Kidney glomerular epithelial cell (primary cell): Measurements from ENCODE around the gene PRICKLE1.

Experiments used
- DNase-seq: peaks from one replicate; lab custom pipeline; 2025; lab: John Stamatoyannopoulos, UW

The PRICKLE1 gene

DNA sequence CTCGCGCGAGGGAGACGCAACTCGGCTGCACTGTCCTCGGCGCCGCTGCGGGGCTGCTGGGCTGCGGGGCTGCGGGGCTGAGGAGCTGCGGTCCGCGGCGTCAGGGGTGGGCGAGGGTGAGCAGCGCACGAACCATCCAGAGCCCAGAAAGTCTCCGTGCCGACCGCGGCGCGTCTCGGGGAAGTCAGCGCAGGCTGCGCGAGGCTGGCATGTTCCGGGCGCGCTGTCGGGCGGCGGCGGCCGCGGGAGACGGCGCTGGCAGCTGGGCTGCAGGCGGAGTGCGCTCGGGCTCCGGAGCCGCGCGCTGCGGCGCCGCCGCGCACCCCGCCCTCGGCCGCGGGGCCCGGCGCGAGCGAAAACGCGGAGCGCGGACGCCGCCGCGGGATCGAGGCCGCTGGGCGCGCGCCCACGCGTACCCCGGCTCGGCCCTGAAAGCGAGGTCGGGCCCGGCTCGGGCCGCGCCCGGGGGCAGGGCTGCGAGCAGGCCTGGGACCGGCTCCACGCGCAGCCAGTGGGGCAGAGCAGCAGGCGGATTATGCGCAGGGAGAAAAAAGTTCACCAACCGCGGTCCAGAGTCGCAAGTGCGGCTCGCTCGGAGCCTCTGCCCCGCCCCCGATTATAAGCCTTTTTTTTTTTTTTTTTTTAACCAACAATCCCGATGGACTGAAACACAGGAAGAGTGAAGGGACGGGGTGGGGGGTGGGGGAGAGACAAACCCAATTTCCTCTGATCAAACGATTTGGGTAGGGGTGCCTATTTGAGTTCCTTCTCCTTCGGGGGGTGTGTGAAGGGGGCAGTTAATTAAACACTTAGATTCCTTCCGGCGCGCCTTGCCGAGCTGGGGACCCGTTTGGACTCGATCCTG lies at the start of gene PRICKLE1:
TSS of gene PRICKLE1 (minus strand) at position 282 of the 865 bp plus-strand sequence. CDS start 117,230 bp downstream, outside the sequence.
- peak; percentile 58 for DNase-seq

DNA sequence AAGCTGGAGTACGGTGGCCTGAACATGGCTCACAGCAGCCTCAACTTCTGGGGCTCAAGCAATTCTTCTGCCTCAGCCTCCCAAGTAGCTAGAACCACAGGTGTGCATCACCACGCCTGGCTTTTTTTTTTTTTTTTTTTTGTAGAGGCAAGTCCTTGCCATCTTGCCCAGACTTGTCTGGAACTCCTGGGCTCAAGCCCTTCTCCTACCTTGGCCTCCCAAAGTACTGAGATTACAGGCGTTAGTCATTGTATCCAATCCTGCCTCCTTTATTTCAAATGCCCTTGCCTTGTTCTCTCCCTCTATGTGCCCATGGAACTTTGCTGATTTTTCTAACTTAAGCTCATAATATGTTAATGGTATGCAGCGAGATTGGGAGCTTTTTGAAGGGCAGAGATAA lies 49.2 kb upstream of the PRICKLE1 start:
- DNase-seq = no peak

DNA sequence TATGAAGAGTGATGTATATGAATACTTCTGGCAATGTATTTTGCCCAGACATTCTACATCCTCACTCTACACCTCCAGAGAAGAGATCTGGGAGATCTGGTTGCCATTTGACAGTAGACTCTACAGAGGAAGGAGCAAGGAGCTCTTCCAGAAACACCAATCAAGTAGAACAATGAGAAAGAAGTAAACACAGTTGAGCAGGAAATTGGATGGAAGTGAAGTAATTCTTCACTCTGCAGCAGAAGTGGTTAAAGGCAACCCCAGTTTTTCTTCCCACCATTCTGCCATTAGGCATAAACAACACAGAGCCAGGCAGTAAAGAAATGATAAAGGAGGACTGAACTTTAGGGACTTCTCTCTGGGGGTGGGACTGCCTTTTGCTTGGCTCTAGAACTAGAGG lies 48.5 kb upstream of the PRICKLE1 start:
- DNase-seq = no peak

DNA sequence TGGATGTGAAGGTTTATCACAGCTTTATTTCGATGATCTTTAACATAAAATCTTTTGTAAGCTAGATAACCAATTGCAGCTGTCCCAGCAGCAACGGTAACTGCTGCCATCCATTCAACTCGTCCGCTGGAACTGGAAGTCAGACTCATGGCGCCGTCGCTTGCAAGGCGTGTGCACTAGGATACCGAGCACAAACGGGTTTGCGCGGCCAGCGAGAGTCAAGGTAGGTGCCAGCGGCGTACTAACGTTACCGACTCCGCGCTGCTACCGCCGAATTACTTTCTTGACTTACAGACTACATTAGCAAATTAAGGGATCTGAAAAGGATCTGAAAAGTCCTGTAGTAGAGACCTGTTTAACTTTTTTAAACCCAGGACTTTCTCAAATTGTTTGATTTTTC lies 47.4 kb upstream of the PRICKLE1 start:
- DNase-seq = no peak

DNA sequence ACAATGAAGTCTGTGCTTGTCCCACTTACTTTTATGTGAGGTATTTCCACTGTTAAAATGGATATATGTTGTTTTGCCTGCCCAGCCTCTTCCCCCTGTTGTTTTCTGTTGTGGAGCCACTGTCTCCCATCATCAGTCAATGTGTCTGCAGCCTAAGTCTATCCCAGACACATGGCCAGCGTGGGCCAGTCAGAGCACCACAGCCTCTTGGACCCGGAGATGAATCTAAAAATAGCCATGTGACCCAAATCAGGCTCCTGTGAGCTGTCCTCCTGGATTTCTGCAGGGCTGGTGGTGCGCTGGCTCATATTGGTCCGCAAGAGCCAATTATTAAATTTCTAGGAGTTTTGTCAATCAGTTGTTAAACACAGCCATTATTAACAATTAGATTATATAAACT lies 44.0 kb upstream of the PRICKLE1 start:
- no peak for DNase-seq

DNA sequence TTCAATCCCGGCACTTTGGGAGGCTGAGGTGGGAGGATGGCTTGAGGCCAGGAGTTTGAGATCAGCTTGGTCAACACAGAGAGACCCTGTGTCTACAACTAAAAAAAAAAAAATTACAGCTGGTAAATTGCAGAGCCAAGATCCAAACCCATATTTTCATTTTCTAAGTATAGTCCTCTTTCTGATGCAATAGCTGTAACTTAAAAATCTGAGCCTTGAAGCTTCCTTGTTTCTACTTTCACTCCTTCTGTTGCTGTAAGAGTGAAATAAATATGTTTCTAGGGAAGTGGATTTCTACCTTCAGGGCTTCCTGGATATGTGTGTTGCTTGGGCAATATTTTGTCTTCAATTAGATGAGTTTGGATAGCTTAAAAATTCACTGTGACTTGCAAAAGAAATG lies 42.0 kb upstream of the PRICKLE1 start:
- no peak for DNase-seq

DNA sequence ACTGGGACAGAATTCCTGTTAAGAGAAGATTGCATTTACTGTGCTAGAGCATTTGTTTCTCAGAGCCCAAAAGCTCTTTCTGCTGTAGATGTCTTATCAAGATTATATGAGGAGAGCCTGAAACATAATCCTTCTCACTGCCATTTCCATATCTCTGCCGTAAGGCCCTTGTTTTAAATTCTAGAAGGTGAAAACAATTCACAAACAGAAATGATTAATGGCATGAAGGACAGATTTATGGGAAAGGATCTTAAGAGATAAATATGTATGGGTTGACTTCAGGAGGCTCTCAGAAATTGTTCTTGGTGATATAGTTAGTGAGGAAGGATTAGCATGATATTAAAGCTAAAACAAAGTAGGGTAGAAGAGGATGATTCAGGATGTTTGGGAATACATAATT lies 40.8 kb upstream of the PRICKLE1 start:
- DNase-seq = no peak

DNA sequence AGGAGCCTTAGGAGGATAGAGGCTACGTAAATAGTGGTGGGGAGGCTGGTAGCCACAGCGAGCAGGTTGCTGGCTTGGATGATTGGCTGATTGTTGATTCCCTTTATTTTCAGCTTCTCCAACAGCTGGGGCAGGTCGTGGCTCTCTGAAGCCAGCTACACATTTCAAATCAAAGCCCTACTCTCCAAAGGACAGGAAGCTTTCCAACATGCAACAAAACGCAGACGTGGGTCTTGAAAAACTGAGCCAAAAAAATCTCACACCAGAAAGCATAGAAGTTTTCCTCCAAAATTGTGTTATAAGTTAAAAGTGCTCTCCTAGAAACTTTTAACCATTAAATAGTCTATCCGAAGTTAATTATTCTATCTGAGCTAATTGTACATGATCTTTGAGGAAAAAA lies 37.6 kb upstream of the PRICKLE1 start:
- DNase-seq = no peak

DNA sequence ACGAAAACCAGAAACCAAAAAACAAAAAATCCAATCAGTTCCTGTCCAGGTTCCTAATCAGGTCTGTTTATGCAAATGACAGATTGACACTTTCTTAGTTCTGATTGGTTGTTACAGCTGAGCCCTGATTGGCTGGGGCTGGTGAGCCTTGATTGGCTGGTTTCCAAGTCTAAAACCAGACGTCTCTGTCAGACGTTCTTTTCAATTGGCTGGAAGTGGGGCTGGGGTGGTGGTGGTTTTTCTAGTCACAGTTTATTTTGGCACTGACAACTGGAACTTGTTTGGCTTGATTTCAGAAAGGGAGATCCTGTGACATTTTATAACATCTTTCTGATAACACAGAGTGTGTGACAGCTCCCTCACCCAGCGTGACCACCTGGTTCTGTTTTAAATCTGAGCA lies 36.1 kb upstream of the PRICKLE1 start:
- no peak for DNase-seq

DNA sequence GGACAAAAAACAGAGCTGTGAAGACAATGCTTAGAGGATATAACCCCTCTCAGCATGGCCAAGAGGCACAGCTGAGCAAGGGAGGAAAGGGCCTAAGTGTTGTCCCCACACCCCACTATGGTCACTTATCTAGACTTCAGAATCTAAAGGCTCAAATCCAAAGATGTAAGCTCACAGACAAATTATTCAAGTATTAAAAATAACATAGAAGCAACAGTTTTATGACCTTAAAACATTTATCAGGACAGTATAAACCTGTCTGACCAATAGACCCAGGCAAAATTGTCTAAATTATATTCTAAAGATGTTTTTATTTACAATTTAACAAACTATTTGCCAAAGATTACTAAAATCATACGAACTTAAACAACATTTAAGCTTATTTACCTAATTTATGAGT lies 28.1 kb upstream of the PRICKLE1 start:
- no peak for DNase-seq

DNA sequence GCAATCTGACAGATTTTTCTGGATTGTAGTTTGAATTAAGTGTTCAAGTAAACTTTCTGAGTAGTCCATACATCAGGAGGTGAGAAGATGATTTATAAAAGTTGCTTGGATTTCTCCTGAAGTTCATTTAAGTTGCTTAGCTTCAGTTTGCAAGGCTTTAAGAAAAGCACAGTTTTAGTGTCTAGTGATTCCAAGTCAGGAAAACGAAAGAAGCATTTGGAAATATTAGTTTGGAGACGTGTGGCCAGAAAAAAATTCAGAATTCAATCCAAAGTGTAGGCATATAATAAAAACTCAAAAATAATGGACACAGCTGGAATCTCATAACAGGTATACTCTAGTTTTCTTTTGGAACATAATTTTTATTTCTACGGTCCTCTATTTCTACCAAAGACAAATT lies 25.5 kb upstream of the PRICKLE1 start:
- no peak for DNase-seq

DNA sequence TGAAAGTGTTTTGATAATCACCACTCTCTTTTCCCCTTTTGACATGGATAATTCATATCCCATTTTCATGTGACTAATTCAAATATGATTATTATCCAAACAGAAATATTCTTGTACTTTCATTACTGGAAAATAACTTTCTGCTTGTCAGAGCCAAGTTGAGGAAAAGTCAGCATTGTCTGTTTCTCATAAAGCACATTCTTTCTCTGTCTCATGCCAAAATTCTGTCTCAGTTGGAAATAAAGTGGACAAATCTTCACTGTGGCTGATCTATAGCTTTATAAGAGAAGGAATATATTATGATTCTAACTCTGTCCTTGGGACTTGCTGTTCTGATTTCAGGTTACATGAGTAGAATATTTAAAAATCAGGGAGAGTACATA lies 22.7 kb upstream of the PRICKLE1 start:
- DNase-seq = no peak

DNA sequence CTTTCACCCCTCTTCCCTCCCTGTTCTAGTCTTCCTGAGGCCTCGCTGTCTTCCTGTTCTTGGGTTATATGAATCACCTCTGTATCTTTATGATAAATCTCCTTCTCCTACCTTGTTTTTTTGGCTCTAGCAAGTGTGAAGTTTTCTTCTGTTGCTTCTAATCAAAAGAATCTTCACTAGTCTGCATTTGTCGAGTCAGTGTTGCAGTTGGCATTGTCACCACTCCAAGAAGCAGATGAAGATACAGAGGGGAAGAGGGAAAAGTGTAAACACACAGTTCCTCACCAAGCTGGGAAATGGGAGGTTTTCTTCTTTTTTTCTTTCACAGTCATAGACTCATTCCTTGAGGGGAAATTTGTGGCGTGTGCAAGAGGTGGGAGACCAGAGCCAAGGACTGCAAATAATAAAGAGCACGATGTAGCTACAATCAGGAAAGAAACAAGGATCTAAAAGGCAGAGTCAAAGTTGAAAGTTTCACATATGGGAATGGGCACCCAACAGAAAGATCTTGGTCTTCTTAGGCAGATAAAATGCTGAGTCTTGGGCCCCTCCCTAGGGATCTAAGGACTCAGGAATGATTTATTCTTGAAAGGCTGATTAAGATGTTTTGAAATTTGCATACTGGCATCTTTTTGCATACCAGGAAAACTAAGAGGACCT lies 22.2 kb upstream of the PRICKLE1 start:
- no peak for DNase-seq

DNA sequence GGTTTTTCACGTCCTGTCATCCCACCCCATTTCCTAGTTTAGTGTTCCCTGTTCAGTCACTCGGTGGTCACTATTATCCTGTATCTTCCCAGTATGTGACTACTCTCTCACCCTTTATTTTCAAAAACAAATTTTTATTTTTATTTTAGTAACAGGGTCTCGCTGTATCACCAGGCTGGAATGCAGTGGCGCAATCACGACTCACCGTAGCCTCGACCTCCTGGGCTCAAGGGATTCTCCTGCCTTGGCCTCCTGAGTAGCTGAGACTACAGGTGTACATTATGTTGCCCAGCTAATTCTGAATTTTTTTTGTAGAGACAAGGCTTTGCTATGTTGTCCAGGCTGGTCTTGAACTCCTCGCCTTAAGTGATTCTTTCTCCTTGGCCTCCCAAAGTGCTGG lies 20.1 kb upstream of the PRICKLE1 start:
- no peak for DNase-seq

DNA sequence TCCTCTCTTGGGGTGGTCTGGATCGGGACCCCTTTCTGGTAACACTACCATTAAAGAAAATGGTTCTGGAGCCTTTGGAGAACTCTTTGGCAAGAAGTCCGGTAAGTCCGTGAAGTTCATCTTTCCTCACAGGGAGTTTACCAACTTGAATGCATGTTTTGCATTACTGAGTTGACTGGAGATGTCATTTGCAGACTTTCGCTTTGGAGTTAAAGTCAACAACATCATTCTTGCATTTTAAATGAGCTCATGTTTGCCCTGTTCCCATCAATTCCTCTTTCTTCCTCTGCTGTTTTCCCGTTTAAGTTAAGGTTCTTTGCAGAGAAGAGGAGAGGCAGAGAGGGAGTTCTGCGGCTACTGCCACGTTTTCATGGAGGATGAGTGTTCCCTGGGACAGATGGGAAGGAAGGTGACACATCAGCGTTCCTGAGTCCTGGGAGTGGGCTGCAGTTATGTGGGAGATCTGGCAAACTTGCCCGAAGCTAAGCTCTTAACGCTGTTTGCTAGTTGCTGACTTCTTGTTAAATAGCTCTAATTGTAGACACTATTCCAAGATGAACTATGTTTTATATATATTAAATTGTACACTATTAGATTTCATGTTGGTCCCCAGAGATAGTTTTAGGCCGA lies 18.8 kb upstream of the PRICKLE1 start:
- no peak for DNase-seq

DNA sequence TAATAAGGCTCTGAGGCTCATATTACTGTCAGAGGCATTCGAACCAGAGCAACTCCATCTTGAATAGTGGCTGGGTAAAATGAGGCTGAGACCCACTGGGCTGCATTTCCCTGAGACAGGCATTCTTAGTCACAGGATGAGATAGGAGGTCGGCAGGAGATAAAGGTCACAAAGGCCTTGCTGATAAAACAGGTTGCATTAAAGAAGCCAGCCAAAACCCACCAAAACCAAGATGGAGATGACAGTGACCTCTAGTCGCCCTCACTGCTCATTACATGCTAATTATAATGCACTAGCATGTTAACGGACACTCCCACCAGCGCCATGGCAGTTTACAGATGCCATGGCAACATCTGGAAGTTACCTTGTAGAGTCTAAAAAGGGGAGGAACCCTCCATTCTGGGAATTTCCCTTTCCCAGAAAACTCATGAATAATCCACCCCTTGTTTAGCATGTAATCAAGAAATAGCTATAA lies 18.1 kb upstream of the PRICKLE1 start:
- no peak for DNase-seq

DNA sequence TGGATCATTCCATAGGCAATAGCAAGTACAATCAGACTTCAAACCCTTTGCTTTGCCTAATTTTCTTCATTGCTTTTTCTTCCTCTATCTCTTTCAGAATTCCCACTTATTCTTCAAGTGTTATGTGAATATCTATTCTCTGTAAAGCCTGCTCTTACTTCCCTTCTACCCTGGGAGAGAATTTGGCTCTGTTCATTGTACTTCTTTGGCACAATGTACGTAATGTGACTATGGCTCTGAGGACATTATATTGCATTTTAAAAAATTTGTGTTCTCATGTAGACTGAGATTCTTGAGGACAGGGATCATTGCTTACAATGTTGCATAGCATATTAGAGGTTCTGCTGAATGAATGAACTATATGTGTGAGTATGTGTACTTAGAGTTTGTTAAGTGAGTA lies 16.9 kb upstream of the PRICKLE1 start:
- DNase-seq = no peak

DNA sequence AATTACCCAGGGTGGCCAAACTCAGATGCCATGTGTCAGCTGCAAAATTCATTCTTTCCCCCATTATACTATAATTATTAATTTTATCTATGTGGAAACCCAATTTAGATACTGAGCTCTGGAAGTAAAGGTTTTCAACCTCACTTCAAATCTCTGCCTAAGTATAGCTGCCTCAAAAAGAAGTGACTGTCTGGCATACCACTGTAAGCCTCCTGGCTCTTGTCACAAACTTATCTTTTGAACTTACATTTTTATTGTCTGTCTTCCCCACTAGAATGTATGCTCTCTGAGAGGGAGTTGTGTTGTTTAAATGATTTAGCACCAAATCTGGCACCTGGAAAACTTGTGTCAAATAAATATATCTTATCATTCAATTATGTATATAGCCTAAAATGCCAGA lies 16.1 kb upstream of the PRICKLE1 start:
- DNase-seq = no peak

DNA sequence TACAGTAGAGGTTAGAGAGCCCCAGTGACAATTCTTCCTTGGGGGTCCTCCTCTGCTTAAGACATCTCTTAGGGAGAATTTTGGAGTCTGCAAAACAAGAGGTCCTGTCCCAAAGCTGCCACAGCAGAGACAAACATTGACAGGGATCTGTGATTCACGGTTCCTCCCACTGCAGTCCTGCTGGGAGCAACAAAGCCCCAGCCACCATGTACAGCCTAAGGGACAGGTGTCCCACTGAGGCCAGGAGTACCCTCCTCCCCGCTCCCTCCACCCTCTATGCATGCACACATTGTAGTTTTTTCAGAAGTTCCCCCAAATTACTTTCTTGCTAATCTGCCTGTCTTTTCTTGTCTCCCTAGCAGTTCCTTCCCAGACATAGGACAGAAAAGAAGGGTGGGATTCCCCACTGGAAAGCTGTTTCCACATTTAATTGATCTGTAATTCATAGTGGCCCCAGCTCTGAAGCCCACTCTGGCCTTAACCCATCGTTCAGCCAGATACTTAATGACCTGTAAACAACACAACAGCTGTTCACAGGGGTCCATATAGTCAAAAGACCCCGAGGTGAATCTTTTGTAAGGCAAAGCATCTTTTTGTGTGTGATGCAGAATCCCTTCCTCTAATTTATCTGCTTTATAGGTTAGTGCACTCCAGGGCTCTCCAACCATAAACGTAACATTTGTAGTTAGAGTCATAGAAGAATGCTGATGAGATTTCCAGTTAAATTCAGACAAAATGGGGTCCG lies 13.9 kb upstream of the PRICKLE1 start:
- no peak for DNase-seq

DNA sequence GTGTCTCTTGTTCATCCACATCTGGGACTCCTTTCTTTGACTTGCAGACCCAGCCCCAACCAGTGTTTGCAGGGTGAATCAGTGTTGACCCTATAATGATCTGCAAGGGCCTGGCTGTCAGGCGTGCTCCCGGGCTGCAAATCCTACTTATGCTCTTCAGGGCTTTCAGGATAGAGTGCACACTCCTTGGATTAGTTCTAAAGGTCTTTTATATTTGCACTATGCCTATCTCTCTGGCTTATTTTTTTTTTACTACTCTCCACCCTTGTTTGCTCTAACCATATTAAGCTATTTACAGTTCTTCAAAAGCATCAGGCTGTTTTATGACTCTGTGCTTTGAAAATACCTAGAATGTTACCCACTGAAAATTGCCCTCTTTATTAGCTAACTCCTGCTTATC lies 4.3 kb upstream of the PRICKLE1 start:
- no peak for DNase-seq

DNA sequence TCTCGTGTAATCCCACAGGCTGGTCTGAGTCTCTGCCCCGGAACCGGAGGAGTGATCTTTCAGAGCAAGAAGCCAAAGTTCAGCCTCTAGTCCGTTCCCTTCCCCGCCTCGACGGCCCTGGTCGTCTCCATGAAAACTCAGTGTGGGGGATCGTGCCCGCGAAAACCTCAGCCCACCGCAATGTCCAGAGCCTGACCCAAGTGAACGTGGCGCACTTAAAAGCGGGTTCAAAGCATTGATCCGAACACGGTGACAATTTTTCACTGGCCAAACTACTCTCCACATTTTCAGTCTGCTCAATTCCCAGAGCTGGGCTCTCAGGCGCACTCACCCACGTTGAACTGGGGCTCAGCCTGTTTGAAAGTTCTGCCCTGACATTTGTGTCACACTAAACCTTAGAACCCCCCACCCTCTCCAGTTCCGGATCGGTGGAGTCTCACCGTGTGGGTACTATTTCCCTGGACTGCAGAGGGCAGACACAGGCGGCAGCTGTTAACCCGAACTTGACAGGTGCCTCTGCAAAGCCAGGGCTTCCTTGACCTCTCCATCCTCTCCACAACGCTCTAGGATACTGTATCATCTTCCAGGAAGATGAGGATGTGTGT lies 886 bp upstream of the PRICKLE1 start:
- DNase-seq = peak; percentile 30
